HEK293 (cell line): ENCODE measurements around the gene PAX2.

ENCODE experiments used
- CTCF ChIA-PET: fragments of 350-600 bp; formaldehyde crosslinking; extraction: SDS; loops from one replicate; lab custom pipeline; 2021; ENCODE audit warnings: antibody characterized with exemption; lab: Yijun Ruan, JAX
- POLR2A ChIA-PET: fragments of 300-600 bp; formaldehyde crosslinking; extraction: SDS; loops from one replicate; lab custom pipeline; 2020; ENCODE audit warnings: antibody characterized with exemption, inconsistent platforms; lab: Yijun Ruan, JAX
- H3K27ac ChIP-seq: fragments of 200-500 bp; sonication (Bioruptor generic); 2 replicates; pipeline ENCODE4 v1.5.1; 2014; ENCODE audit warnings: low read depth, low read length, control low read depth, inconsistent platforms; ENCODE audit errors: extremely low read depth
- H3K36me3 ChIP-seq, 2 experiments: fragments of 200-500 bp in 1 of 2; sonication (Bioruptor generic) in 1 of 2; 1 replicate in 1 of 2; 2 replicates in 1 of 2; pipeline ENCODE4 v1.5.1; 2014 to 2017; ENCODE audit warnings: inconsistent platforms in 2 of 2, low read length in 2 of 2; ENCODE audit not compliant: control insufficient read depth in 2 of 2, insufficient read depth in 1 of 2
- H3K4me1 ChIP-seq: fragments of 200-500 bp; sonication (Bioruptor generic); 2 replicates; pipeline ENCODE4 v1.5.1; 2014; ENCODE audit warnings: mild to moderate bottlenecking, low read length, inconsistent platforms; ENCODE audit not compliant: control insufficient read depth, insufficient read depth
- H3K4me3 ChIP-seq: 2 replicates; pipeline ENCODE4 v1.5.1; 2011; ENCODE audit warnings: low read depth, mild to moderate bottlenecking, control low read depth, low read length, moderate library complexity
- H3K9me3 ChIP-seq: fragments of 200-500 bp; sonication (Bioruptor generic); 2 replicates; pipeline ENCODE4 v1.5.1; 2014; ENCODE audit warnings: low read depth, low read length, inconsistent platforms; ENCODE audit not compliant: control insufficient read depth, insufficient read depth
- GLIS2 ChIP-seq: fragments of 450-650 bp; formaldehyde crosslinking; IDR thresholded peaks from 2 replicates; pipeline ENCODE4 v1.5.1; 2016; ENCODE audit warnings: missing biosample characterization, missing genetic modification characterization
- KLF7 ChIP-seq: fragments of 450-650 bp; formaldehyde crosslinking; IDR thresholded peaks from 2 replicates; pipeline ENCODE4 v1.5.1; 2016; ENCODE audit warnings: missing biosample characterization, missing genetic modification characterization, borderline replicate concordance
- KLF9 ChIP-seq: fragments of 450-650 bp; formaldehyde crosslinking; IDR thresholded peaks from 2 replicates; pipeline ENCODE4 v1.5.1; 2016; ENCODE audit warnings: missing biosample characterization, missing genetic modification characterization, low read depth
- SP2 ChIP-seq: fragments of 450-650 bp; formaldehyde crosslinking; IDR thresholded peaks from 2 replicates; pipeline ENCODE4 v1.5.1; 2016; ENCODE audit warnings: missing biosample characterization, missing genetic modification characterization
- ZNF114 ChIP-seq: fragments of 450-650 bp; formaldehyde crosslinking; IDR thresholded peaks from 2 replicates; pipeline ENCODE4 v1.5.0; 2017; ENCODE audit warnings: missing biosample characterization, missing genetic modification characterization
- ZNF2 ChIP-seq: fragments of 450-650 bp; formaldehyde crosslinking; IDR thresholded peaks from 2 replicates; pipeline ENCODE4 v1.5.1; 2016; ENCODE audit warnings: missing biosample characterization, missing genetic modification characterization
- ZNF214 ChIP-seq: fragments of 450-650 bp; formaldehyde crosslinking; IDR thresholded peaks from 2 replicates; pipeline ENCODE4 v1.5.1; 2017; ENCODE audit warnings: missing biosample characterization, mild to moderate bottlenecking, missing genetic modification characterization, borderline replicate concordance
- ZNF23 ChIP-seq: fragments of 450-650 bp; formaldehyde crosslinking; IDR thresholded peaks from 2 replicates; pipeline ENCODE4 v1.5.1; 2016; ENCODE audit warnings: missing biosample characterization, missing genetic modification characterization, borderline replicate concordance
- ZNF37A ChIP-seq: fragments of 450-650 bp; IDR thresholded peaks from 2 replicates; pipeline ENCODE4 v1.5.1; 2018; ENCODE audit warnings: missing biosample characterization, missing genetic modification characterization
- ZNF521 ChIP-seq: fragments of 450-650 bp; formaldehyde crosslinking; IDR thresholded peaks from 2 replicates; pipeline ENCODE4 v1.5.1; 2017; ENCODE audit warnings: missing biosample characterization, mild to moderate bottlenecking, missing genetic modification characterization
- ZNF776 ChIP-seq: fragments of 450-650 bp; formaldehyde crosslinking; IDR thresholded peaks from 2 replicates; pipeline ENCODE4 v1.5.0; 2017; ENCODE audit warnings: missing biosample characterization, missing genetic modification characterization, borderline replicate concordance
- ZSCAN30 ChIP-seq: fragments of 450-650 bp; IDR thresholded peaks from 2 replicates; pipeline ENCODE4 v1.5.1; 2018; ENCODE audit warnings: missing biosample characterization, mild to moderate bottlenecking, missing genetic modification characterization, moderate library complexity
- TF ChIP-seq, protein P1 (sequence below): fragments of 450-650 bp; formaldehyde crosslinking; IDR thresholded peaks from 2 replicates; pipeline ENCODE4 v1.5.1; 2016; ENCODE audit warnings: missing biosample characterization, missing genetic modification characterization
- TF ChIP-seq, protein P2 (sequence below): fragments of 450-650 bp; formaldehyde crosslinking; IDR thresholded peaks from 2 replicates; pipeline ENCODE4 v1.5.0; 2017; ENCODE audit warnings: missing biosample characterization, missing genetic modification characterization, borderline replicate concordance
- TF ChIP-seq, protein P3 (sequence below): fragments of 450-650 bp; formaldehyde crosslinking; IDR thresholded peaks from 2 replicates; pipeline ENCODE4 v1.5.1; 2016; ENCODE audit warnings: missing biosample characterization, missing genetic modification characterization, borderline replicate concordance
- TF ChIP-seq, protein P4 (sequence below): fragments of 450-650 bp; formaldehyde crosslinking; IDR thresholded peaks from 2 replicates; pipeline ENCODE4 v1.5.1; 2016; ENCODE audit warnings: missing biosample characterization, missing genetic modification characterization

Gene PAX2

DNA sequence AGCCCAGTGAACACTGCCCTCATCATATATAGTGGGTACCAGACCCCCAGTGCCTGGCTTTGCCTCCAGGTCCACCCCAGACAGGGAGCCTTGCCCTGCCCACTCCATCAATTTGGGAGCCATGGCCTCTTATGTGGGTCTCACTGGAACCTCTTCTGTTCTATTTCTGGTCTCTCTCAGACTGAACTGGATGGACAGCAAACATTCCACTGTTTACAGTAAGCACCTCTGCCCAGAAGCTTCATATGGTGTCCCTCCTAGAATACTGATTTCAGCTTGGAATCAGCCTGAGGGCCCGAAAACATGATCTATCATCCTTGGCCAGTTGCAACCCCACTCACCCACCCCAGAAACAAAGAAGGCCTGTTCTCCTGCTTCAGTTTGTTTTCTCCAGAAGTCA lies 86.4 kb downstream of the PAX2 start:
- ChIA-PET CTCF (interaction anchor here (0.6 kb wide), 1 partner anchor 40 kb away, joined by 3 read pairs; no protein-coding TSS in a partner anchor), POLR2A (no interaction called here)
- H3K9me3 ChIP-seq = no peaks in the 10 kb centered on the region
- no peaks in the 10 kb centered on the region for H3K4me1 ChIP-seq
- H3K4me3 ChIP-seq = no peak overlapping the region
- TF ChIP-seq ZNF114 (no peak), GLIS2 (tag by site-specific recombination) (no peak), ZNF2 (no peak), SP2 (tag by site-specific recombination) (no peak), KLF7 (tag by site-specific recombination) (no peak)
- TF ChIP-seq, protein P1, sequence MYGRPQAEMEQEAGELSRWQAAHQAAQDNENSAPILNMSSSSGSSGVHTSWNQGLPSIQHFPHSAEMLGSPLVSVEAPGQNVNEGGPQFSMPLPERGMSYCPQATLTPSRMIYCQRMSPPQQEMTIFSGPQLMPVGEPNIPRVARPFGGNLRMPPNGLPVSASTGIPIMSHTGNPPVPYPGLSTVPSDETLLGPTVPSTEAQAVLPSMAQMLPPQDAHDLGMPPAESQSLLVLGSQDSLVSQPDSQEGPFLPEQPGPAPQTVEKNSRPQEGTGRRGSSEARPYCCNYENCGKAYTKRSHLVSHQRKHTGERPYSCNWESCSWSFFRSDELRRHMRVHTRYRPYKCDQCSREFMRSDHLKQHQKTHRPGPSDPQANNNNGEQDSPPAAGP (tag by site-specific recombination) = no peak
- TF ChIP-seq, protein P2, sequence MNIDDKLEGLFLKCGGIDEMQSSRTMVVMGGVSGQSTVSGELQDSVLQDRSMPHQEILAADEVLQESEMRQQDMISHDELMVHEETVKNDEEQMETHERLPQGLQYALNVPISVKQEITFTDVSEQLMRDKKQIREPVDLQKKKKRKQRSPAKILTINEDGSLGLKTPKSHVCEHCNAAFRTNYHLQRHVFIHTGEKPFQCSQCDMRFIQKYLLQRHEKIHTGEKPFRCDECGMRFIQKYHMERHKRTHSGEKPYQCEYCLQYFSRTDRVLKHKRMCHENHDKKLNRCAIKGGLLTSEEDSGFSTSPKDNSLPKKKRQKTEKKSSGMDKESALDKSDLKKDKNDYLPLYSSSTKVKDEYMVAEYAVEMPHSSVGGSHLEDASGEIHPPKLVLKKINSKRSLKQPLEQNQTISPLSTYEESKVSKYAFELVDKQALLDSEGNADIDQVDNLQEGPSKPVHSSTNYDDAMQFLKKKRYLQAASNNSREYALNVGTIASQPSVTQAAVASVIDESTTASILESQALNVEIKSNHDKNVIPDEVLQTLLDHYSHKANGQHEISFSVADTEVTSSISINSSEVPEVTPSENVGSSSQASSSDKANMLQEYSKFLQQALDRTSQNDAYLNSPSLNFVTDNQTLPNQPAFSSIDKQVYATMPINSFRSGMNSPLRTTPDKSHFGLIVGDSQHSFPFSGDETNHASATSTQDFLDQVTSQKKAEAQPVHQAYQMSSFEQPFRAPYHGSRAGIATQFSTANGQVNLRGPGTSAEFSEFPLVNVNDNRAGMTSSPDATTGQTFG (tag by site-specific recombination) = no peak
- H3K36me3 ChIP-seq = no peaks in the 10 kb centered on the region
- H3K27ac ChIP-seq = no peak overlapping the region

DNA sequence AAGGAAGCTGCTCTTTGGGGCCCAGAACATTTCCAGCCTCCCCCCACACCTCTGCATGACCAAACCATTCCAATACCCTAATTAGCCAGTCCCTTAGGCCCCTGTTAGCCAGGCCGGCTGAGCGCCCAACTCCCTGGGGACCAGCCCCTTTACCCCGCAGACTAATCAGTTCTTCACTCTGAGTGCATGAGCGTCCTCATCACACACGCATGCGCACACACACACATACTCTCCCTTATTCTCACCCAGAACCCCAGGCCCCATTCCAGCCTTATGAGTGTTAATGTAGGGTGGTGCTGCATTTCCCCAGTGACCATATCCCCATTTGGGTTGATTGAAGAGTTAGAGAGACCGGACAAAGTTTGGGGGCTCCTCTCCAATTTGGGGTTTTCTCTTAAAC lies 90.4 kb downstream of the PAX2 start:
- ChIA-PET CTCF (no interaction called here), POLR2A (no interaction called here)
- H3K4me3 ChIP-seq = no peak overlapping the region
- H3K36me3 ChIP-seq = no peaks in the 10 kb centered on the region
- H3K9me3 ChIP-seq = no peaks in the 10 kb centered on the region
- H3K27ac ChIP-seq = no peak overlapping the region
- no peaks in the 10 kb centered on the region for H3K4me1 ChIP-seq
- TF ChIP-seq, protein P3, sequence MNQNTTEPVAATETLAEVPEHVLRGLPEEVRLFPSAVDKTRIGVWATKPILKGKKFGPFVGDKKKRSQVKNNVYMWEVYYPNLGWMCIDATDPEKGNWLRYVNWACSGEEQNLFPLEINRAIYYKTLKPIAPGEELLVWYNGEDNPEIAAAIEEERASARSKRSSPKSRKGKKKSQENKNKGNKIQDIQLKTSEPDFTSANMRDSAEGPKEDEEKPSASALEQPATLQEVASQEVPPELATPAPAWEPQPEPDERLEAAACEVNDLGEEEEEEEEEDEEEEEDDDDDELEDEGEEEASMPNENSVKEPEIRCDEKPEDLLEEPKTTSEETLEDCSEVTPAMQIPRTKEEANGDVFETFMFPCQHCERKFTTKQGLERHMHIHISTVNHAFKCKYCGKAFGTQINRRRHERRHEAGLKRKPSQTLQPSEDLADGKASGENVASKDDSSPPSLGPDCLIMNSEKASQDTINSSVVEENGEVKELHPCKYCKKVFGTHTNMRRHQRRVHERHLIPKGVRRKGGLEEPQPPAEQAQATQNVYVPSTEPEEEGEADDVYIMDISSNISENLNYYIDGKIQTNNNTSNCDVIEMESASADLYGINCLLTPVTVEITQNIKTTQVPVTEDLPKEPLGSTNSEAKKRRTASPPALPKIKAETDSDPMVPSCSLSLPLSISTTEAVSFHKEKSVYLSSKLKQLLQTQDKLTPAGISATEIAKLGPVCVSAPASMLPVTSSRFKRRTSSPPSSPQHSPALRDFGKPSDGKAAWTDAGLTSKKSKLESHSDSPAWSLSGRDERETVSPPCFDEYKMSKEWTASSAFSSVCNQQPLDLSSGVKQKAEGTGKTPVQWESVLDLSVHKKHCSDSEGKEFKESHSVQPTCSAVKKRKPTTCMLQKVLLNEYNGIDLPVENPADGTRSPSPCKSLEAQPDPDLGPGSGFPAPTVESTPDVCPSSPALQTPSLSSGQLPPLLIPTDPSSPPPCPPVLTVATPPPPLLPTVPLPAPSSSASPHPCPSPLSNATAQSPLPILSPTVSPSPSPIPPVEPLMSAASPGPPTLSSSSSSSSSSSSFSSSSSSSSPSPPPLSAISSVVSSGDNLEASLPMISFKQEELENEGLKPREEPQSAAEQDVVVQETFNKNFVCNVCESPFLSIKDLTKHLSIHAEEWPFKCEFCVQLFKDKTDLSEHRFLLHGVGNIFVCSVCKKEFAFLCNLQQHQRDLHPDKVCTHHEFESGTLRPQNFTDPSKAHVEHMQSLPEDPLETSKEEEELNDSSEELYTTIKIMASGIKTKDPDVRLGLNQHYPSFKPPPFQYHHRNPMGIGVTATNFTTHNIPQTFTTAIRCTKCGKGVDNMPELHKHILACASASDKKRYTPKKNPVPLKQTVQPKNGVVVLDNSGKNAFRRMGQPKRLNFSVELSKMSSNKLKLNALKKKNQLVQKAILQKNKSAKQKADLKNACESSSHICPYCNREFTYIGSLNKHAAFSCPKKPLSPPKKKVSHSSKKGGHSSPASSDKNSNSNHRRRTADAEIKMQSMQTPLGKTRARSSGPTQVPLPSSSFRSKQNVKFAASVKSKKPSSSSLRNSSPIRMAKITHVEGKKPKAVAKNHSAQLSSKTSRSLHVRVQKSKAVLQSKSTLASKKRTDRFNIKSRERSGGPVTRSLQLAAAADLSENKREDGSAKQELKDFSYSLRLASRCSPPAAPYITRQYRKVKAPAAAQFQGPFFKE (tag by site-specific recombination) = no peak
- no peak for TF ChIP-seq ZNF521 (tag by site-specific recombination)
- TF ChIP-seq, protein P4, sequence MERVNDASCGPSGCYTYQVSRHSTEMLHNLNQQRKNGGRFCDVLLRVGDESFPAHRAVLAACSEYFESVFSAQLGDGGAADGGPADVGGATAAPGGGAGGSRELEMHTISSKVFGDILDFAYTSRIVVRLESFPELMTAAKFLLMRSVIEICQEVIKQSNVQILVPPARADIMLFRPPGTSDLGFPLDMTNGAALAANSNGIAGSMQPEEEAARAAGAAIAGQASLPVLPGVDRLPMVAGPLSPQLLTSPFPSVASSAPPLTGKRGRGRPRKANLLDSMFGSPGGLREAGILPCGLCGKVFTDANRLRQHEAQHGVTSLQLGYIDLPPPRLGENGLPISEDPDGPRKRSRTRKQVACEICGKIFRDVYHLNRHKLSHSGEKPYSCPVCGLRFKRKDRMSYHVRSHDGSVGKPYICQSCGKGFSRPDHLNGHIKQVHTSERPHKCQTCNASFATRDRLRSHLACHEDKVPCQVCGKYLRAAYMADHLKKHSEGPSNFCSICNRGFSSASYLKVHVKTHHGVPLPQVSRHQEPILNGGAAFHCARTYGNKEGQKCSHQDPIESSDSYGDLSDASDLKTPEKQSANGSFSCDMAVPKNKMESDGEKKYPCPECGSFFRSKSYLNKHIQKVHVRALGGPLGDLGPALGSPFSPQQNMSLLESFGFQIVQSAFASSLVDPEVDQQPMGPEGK (tag by site-specific recombination) = no peak
- no peak for TF ChIP-seq ZNF776 (tag by site-specific recombination)
- TF ChIP-seq ZNF214 (tag by site-specific recombination) = no peak
- no peak for TF ChIP-seq ZNF23
- no peak for TF ChIP-seq ZSCAN30 (tag by site-specific recombination)
- no peak for TF ChIP-seq ZNF37A (tag by site-specific recombination)
- TF ChIP-seq KLF9 (tag by site-specific recombination) = no peak
